Ramos (cell line): ENCODE data around the gene M1AP.

Source experiments
- in situ Hi-C: fragments of 300-500 bp; cut with MboI; formaldehyde crosslinking; loops from one replicate; pipeline ENCODE4 v1.14.3; 2022; ENCODE audit warnings: low sequenced_read_pairs; ENCODE audit not compliant: unreplicated experiment

Gene M1AP

GRCh38 chr2:74648009-74648443 is at the start of gene M1AP:
TSS of gene M1AP (minus strand) at chr2:74648330. CDS start at chr2:74640275, 8,055 bp downstream.
- in situ Hi-C loops, result no loop called here

DNA sequence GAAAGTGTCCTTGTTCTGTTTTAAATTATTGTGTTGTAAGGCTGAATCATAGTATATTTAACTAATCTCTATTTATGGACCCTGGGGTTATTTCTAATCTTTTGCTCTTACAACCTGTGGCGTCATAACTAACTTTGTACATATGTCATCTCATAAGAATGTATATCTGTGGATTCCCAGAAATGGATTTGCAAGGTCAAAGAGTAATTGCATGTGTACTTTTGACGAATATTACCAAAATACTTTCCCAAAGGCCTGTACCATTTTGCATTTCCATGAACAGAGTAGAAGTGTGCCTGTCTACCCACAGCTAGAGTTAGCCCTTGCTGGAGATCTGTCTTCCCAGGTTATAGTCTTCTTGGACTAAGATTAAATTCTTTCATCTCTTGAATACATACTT is 48.7 kb upstream of the M1AP start:
- in situ Hi-C loops, result no loop called here

- in situ Hi-C loops, result no loop called here
Measured at GRCh38 chr2:74695663-74696062, 47.5 kb upstream of the M1AP start.

- in situ Hi-C loops, result no loop called here
Measured at GRCh38 chr2:74694281-74694680, 46.2 kb upstream of the M1AP start.

- in situ Hi-C loops, result no loop called here
Measured at GRCh38 chr2:74693668-74694067, 45.5 kb upstream of the M1AP start.

DNA sequence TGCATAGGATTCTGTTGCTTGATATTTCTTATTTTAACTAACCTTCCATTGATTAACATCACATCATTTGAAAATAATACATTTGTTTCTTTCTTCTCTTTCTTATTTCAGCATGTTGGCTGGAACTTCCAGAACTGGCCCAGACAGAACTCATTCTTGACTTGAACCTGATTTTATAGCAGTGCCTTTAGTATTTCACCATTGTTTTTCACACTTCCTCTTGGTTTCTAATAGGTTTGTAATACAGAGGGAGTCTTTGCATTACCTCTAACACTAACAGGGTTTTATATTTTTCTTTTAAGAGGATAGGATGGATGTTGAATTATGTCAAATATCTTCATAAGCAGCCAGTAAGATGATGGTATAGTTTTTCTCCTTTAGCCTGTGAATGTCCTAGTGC is 45.1 kb upstream of the M1AP start:
- in situ Hi-C loops, result no loop called here

- in situ Hi-C loops, result no loop called here
Measured at GRCh38 chr2:74691929-74692328, 43.8 kb upstream of the M1AP start.

GRCh38 chr2:74690571-74690970 is 42.4 kb upstream of the M1AP start:
- in situ Hi-C loops, result no loop called here

DNA sequence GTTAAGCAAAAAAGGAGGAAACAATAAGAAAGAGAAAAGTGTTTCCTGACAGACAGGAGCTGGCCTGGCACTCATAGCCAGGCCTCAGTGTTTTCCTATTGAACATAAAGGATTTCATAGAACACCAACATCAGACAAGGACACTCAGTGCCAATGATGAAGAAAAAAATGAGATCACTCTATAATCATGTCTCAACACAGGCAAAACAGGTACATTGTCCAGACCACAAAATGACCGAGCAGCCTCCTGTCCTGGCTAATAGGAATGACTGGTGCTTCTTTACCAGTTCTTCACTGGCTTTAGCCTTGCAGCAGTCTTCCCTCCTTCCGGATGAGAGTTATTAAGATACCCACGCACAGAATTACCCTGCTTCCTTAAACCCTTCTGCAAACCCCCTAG is 41.5 kb upstream of the M1AP start:
- in situ Hi-C loops, result no loop called here

GRCh38 chr2:74688881-74689280 is 40.8 kb upstream of the M1AP start:
- in situ Hi-C loops, result no loop called here

- in situ Hi-C loops, result no loop called here
Measured at GRCh38 chr2:74685408-74685807, 37.3 kb upstream of the M1AP start.

GRCh38 chr2:74682501-74682900 is 34.4 kb upstream of the M1AP start:
- in situ Hi-C loops, result no loop called here

GRCh38 chr2:74679615-74680014 is 31.5 kb upstream of the M1AP start:
- in situ Hi-C loops, result no loop called here

DNA sequence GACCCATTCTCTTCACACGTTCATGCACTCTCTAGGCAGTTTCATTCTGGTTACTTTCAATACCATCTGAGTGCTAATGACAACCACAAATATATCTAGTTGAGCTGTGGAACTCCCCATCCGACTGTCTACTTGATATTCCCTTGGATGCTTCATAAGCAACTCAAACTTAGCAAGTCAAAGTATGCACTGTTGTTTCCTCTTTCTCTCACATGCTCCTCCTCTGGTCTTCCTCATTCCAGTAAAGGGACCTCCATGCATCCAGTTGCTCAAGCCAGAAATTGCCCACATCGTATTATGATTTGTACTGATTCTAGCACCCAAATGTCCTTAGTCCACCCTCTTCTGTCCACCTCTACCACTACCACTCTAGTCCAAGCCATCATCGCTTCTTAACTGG is 28.2 kb upstream of the M1AP start:
- in situ Hi-C loops, result no loop called here

GRCh38 chr2:74675090-74675489 is 27.0 kb upstream of the M1AP start:
- in situ Hi-C loops, result no loop called here

DNA sequence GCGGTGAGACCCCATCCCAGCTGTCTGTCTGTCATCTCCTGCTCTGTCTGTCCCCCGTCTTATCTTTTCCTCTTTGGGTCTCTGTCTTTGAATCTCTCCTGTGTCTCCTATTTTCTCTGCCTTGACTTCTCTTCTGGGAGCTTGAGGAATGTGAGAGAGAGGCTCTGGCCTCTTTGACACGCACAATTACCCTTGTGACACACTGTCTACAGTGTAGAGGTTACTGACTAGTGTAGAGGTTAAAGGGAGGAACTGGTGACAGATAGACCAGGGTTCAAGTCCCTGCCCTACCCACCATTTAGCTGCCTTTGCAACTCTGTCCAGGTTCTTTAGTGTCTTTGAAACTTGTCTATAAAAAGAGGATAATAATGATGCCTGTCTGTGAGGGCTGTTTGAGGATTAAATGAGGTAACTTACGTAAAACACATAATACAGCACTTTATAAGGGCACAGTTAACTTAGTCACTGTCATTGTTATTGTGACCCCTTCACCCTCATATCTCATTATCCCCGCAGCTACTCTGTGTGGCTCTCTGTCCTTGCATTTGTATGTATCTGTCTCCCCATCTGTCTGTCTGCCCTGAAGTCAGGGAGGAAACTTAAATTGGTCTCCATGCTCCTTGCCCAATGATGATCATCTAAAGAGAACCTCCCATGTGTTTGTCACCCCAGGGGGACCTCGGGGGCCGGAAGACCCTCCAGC is 25.8 kb upstream of the M1AP start:
- in situ Hi-C loops, result no loop called here

- in situ Hi-C loops, result no loop called here
Measured at GRCh38 chr2:74671479-74671878, 23.3 kb upstream of the M1AP start.

DNA sequence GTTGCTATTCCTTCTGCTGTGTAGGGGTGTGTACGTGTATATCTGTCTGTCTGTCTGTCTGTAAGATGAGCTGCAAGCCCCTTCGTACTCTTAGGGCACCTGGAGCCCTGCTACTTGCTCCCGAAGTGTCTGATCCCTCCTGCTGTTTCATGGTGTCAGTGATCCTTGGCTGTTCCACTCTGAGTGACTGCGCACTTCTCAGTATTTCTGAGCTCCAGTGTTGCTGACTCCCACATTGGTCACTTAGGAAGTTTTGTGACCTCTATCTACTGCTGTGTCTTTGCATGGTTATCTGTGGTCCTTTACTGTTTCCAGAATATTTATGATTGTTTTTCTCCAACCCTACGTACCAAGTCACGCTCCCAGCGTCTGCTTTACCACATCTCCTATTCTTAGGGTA is 22.1 kb upstream of the M1AP start:
- in situ Hi-C loops, result no loop called here

DNA sequence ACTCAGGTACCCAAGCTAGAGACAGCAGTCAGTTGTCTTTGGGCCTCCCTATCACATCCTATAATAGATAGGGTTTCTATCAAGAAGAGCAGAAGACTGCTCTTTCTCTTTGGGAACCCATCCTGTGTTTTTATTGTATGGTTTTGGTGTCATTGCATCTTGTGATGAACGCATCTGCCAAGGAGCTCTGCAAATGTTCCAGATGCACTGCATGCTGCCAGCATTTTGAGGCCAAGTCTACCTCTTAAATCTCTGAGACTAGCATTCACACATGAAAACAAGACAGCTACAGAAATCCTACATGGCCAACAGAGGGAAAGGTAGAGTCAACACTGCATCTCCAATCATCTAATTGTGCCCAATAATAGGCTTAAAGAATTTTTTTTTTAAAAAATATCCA is 20.0 kb upstream of the M1AP start:
- in situ Hi-C loops, result no loop called here

- in situ Hi-C loops, result no loop called here
Measured at GRCh38 chr2:74659462-74659861, 11.3 kb upstream of the M1AP start.

GRCh38 chr2:74658516-74658915 is 10.4 kb upstream of the M1AP start:
- in situ Hi-C loops, result no loop called here

GRCh38 chr2:74655579-74655978 is 7.4 kb upstream of the M1AP start:
- in situ Hi-C loops, result no loop called here
